DOHH2 (cell line): ENCODE results near the gene NT5C1A.

Experiments
- H3F3A ChIP-seq: fragments of 200-600 bp; sonication (generic), shearing (Covaris generic); 2 replicates; pipeline ENCODE4 v1.6.0; 2016; ENCODE audit warnings: antibody characterized with exemption, mild to moderate bottlenecking; ENCODE audit not compliant: control insufficient read depth, insufficient read depth
- H3K27ac ChIP-seq: fragments of 200-600 bp; sonication (generic); 2 replicates; pipeline ENCODE4 v1.5.1; 2014; ENCODE audit warnings: low read depth, mild to moderate bottlenecking, low read length, moderate library complexity
- H3K27me3 ChIP-seq: fragments of 200-600 bp; sonication (generic); 2 replicates; pipeline ENCODE4 v1.6.1; 2014; ENCODE audit warnings: mild to moderate bottlenecking, low read length, mixed read lengths; ENCODE audit not compliant: control insufficient read depth
- H3K36me3 ChIP-seq: fragments of 200-600 bp; sonication (generic); 2 replicates; pipeline ENCODE4 v1.6.1; 2014; ENCODE audit warnings: mild to moderate bottlenecking, low read length, moderate library complexity, mixed read lengths; ENCODE audit not compliant: control insufficient read depth
- H3K4me1 ChIP-seq: fragments of 200-600 bp; sonication (generic); 2 replicates; pipeline ENCODE4 v1.6.1; 2014; ENCODE audit warnings: mild to moderate bottlenecking, low read length, mixed read lengths; ENCODE audit not compliant: control insufficient read depth
- H3K4me2 ChIP-seq: fragments of 200-600 bp; sonication (generic); 2 replicates; pipeline ENCODE4 v1.6.0; 2014; ENCODE audit warnings: mild to moderate bottlenecking, low read length, moderate library complexity
- H3K4me3 ChIP-seq: fragments of 200-600 bp; sonication (generic); 2 replicates; pipeline ENCODE4 v1.5.1; 2014; ENCODE audit warnings: mild to moderate bottlenecking, low read length, mixed read lengths
- H3K79me2 ChIP-seq: fragments of 200-600 bp; sonication (generic); 2 replicates; pipeline ENCODE4 v1.6.1; 2014; ENCODE audit warnings: mild to moderate bottlenecking, low read length, mixed read lengths; ENCODE audit not compliant: control insufficient read depth
- H3K9me2 ChIP-seq: fragments of 200-600 bp; sonication (generic); replicated peaks from 2 replicates; pipeline ENCODE4 v1.6.1; 2014; ENCODE audit warnings: mild to moderate bottlenecking, low read length, mixed read lengths; ENCODE audit not compliant: control insufficient read depth
- H3K9me3 ChIP-seq: fragments of 200-600 bp; sonication (generic); 2 replicates; pipeline ENCODE4 v1.6.1; 2014; ENCODE audit warnings: antibody characterized with exemption, low read length, mixed read lengths; ENCODE audit not compliant: control insufficient read depth, insufficient read depth
- H4K20me1 ChIP-seq: fragments of 200-600 bp; sonication (generic); 2 replicates; pipeline ENCODE4 v1.6.0; 2014; ENCODE audit warnings: low read depth, mild to moderate bottlenecking, antibody characterized with exemption, low read length, moderate library complexity; ENCODE audit not compliant: control insufficient read depth, insufficient read depth
- EZH2phosphoT487 ChIP-seq: fragments of 200-600 bp; sonication (generic); IDR thresholded peaks from 2 replicates; pipeline ENCODE4 v1.6.1; 2017; ENCODE audit warnings: borderline replicate concordance, mild to moderate bottlenecking, antibody characterized with exemption, low read length, moderate library complexity, mixed read lengths
- TF ChIP-seq, protein P1 (sequence below): fragments of 200-600 bp; sonication (generic); IDR thresholded peaks from one replicate; pipeline ENCODE4 v1.5.1; 2014; ENCODE audit warnings: antibody characterized with exemption, mild to moderate bottlenecking, low read depth, low read length; ENCODE audit not compliant: poor library complexity, severe bottlenecking

Gene NT5C1A

DNA sequence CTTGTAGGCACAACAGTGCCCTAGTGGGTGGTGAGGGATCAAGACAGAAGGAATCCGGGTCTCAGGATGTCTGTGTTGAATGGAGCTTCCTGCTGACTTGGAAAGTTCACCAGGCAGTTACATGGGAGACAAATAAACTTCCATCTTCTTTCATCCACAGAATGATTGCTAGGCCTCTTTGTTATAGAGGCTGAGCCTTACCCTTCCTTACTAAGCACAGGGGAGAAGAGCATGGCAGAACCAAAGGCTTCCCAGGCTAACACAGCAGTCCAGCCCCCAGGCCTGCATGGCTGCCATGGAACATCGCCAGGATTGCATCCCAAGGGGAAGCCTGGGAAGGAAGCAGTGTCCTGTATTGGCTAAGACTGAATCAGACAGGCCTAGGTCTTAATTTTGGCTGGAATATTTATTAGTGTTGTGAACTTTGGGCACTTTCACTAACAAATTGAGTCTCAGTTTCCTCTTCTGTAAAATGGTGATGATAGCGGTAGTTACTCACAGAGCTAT lies 51.2 kb downstream of the NT5C1A start:
- Histone ChIP-seq H4K20me1 (no peaks in the 10 kb centered on the region), H3K79me2 (no peaks in the 10 kb centered on the region), H3K9me3 (no peaks in the 10 kb centered on the region), H3K27me3 (peaks cover 11% of the 10 kb centered on the region), H3K27ac (no peak overlapping the region), H3K4me3 (no peak overlapping the region), H3K4me2 (no peak overlapping the region), H3K9me2 (no peaks in the 10 kb centered on the region), H3F3A (no peaks in the 10 kb centered on the region), H3K4me1 (no peaks in the 10 kb centered on the region), H3K36me3 (no peaks in the 10 kb centered on the region)
- TF ChIP-seq, protein P1, sequence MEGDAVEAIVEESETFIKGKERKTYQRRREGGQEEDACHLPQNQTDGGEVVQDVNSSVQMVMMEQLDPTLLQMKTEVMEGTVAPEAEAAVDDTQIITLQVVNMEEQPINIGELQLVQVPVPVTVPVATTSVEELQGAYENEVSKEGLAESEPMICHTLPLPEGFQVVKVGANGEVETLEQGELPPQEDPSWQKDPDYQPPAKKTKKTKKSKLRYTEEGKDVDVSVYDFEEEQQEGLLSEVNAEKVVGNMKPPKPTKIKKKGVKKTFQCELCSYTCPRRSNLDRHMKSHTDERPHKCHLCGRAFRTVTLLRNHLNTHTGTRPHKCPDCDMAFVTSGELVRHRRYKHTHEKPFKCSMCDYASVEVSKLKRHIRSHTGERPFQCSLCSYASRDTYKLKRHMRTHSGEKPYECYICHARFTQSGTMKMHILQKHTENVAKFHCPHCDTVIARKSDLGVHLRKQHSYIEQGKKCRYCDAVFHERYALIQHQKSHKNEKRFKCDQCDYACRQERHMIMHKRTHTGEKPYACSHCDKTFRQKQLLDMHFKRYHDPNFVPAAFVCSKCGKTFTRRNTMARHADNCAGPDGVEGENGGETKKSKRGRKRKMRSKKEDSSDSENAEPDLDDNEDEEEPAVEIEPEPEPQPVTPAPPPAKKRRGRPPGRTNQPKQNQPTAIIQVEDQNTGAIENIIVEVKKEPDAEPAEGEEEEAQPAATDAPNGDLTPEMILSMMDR, result no peak
- TF ChIP-seq EZH2phosphoT487, result no peak

DNA sequence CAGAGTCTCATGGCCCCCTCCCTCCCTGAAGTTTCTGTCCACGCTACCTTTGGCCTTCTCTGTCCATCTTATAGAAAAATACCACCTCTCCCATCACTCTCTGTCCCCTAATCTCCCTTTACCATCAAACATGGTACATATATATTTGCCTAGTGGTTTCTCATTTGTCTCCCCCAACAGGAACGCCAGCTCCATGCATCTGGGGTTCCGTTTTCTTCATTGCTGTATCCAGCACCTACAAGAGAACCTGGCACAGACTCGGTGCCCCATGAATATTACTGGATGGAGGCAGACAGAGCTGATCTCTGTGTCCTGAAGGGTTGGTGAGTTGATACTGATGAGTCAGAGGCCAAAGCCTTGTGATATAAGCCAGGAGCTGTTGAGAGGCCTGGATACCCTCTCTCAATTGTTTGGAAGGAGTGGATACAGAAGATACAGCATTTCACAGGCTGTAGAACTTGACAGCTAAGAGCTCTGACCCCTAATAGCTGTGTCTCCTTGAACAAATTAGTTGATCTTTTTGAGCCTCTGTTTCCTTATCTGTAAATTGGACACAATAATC lies 54.3 kb downstream of the NT5C1A start:
- TF ChIP-seq, protein P1, result no peak
- TF ChIP-seq EZH2phosphoT487, result no peak
- Histone ChIP-seq H3K36me3 (no peaks in the 10 kb centered on the region), H3K9me2 (no peaks in the 10 kb centered on the region), H3K79me2 (no peaks in the 10 kb centered on the region), H3K4me3 (no peak overlapping the region), H3K27me3 (peaks cover 6% of the 10 kb centered on the region), H3K27ac (no peak overlapping the region), H3K4me1 (no peaks in the 10 kb centered on the region), H3K4me2 (no peak overlapping the region), H4K20me1 (no peaks in the 10 kb centered on the region), H3F3A (no peaks in the 10 kb centered on the region), H3K9me3 (no peaks in the 10 kb centered on the region)

DNA sequence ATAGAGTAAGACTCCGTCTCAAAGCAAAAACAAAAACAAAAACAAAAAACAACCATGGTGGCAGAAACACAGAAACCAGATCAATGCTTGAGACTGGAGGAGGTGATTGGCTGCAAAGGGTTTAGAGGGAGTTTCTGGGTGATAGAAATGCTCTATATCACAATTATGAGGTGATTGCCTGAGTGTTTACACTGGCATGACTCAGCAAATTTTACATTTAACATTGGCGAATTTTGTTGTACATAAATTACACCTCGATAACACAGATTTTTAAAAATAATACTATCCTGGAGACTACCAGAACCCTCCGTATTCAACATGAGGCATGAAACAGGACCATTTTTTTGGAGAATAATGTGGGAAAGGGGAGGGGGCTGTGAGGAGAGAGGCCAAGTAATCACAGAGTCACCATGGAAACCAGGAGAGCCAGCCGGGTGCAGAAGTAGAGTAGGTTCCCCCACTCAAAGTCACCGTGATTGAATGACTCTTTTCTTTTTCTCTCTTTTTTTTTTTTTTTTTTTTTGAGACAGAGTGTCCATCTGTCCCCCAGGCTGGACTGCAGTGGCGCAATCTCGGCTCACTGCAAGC lies 56.7 kb downstream of the NT5C1A start:
- Histone ChIP-seq H3K4me3 (no peak overlapping the region), H3K27ac (no peak overlapping the region)
- no peak for TF ChIP-seq EZH2phosphoT487
- TF ChIP-seq, protein P1, result no peak

More for the DNA sequence above, 56.7 kb downstream of the NT5C1A start:
- no peaks in the 10 kb centered on the region for H4K20me1 ChIP-seq
- H3K27me3 ChIP-seq, result peaks cover 6% of the 10 kb centered on the region
- no peak overlapping the region for H3K4me2 ChIP-seq
- H3K9me3 ChIP-seq, result no peaks in the 10 kb centered on the region
- H3K4me1 ChIP-seq, result no peaks in the 10 kb centered on the region
- H3K79me2 ChIP-seq, result no peaks in the 10 kb centered on the region
- no peaks in the 10 kb centered on the region for H3F3A ChIP-seq
- no peaks in the 10 kb centered on the region for H3K36me3 ChIP-seq
- H3K9me2 ChIP-seq, result no peaks in the 10 kb centered on the region
